Kidney tubule cell (primary cell): Measurements from ENCODE around the gene SPSB1.
A peak's percentile ranks its signal among the peaks of the same experiment; 100 is the strongest.

Experiments used
- DNase-seq: peaks from one replicate; pipeline ENCODE4 v3.0.0-alpha.2; 2018; ENCODE audit warnings: low spot score

The SPSB1 gene

GRCh38 chr1:9279172-9279840 lies 13.4 kb upstream of the SPSB1 start:
- DNase-seq, result no peak

DNA sequence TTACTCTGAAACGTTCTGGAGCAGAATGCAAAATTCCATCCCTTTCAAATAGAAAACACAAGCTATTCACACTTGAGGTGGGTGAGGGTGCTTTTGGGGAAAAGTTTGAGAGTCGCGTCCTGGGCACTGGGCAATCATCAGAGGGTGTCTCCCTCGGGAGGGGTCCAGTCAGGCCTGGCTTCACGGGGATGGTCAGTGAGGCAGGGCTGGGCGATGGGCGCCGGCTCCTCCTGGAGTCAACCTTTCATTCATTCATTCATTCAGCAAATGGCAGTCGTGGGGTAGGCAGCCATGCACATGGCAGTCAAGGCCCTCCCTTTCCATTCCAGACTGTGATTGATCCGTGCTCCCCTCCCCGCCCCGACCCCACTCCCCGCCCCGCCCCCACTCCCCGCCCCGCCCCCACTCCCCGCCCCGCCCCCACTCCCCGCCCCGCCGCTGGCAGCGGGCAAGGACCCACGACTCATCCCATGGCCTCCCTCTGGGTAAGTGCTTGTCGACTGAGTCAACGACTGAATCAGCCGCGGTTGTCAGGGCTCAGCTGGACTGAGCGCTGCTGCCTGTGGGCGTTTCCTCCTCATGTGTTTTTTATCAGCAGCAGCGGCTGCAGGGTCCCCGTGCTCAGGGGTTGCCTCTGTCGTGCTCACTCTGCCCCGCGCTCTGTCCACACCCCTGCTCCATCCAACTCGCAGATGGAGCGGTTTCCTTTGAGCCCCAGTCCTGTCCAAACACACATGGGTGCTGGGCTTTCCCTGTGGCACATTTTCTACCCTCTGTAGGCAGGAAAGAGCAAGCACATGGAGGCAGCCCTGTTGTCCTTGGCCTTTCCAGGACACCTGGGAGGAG lies 12.5 kb upstream of the SPSB1 start:
- peak; percentile 92 for DNase-seq

- no peak for DNase-seq
Measured at GRCh38 chr1:9281071-9281827, 11.4 kb upstream of the SPSB1 start.

DNA sequence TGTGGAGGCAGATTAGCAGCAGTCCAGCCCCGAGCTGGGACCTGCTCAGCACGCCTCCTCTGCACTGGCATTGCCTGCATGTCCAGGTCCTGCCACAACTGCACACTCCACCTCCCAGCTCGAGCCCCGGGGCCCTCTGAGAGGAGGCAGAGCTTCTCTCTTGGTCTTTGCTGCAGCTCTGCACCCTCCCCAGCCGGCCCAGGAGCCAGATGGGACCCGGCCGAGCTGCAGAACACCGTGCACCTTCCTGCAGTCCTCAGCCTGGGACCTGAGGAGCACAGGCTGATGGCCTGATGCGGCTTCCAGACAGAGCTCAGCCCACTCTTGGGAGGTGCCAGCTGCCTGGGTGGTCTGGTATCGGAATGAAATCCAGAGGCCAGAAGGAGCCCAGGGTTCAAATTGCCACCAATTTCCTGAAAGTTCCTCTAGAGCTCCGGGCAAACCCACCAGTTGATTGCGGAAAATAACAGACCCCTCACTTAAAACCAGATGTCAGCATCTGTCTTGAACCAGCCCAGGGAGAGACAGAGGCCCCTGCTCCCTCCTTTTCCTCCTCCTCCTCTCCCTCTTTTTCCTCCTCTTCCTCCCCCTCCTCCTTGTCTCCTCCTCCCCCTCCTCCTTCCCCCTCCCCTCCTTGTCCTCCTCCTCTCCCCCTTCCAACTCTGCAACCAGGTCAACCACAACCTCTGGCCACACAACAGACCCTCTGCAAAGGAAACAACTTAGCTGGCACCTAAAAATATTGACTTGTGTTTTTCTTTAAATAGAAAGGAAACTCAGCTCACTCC lies 10.6 kb upstream of the SPSB1 start:
- no peak for DNase-seq

GRCh38 chr1:9282696-9282955 lies 10.1 kb upstream of the SPSB1 start:
- no peak for DNase-seq

DNA sequence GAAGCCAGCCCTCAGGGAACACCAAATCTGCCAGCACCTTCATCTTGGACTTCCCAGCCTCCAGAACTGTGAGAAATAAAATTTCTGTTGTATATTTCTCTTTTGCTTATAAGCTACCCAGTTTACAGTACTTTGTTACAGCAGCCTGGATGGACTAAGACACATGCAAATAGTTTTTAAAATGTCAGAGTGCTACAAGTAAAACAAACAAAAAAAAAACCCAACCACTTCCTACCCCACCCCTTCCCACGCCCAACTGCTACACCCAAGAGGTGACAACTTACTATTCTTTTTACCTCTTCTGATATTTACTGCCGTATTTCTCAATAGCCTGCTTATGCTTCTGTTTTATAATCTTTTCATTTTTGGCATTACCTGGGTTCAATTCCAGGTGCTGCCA lies 8.6 kb upstream of the SPSB1 start:
- no peak for DNase-seq

- DNase-seq, result no peak
Measured at GRCh38 chr1:9286556-9286955, 6.1 kb upstream of the SPSB1 start.

GRCh38 chr1:9289090-9289534 lies 3.6 kb upstream of the SPSB1 start:
- peak; percentile 73 for DNase-seq

GRCh38 chr1:9289711-9290485 lies 2.8 kb upstream of the SPSB1 start:
- DNase-seq, result peak; percentile 86

DNA sequence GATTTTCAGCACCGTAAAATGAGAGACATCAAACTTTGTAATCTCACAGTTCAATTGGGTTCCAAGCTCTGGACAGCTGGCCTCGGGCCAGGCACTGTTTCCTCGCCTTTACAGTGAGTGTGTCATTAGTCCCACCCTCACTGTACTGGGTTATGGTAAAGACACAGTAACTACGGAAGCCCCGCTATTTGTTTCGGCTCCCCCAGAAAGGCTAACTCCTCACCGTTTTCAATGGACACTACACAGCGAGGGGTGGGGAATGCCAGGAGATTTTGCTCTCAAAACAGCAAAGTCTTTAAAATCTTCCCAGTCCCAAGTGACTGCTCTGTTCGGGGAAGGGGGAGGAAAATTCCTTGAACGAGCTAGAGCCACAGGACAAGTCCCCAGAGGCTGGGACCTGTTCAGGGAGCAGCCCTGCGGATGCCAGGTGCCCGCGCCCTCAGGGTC lies 757 bp upstream of the SPSB1 start:
- peak; percentile 39 for DNase-seq

GRCh38 chr1:9293241-9293532 lies 493 bp downstream of the SPSB1 start:
- DNase-seq, result no peak

DNA sequence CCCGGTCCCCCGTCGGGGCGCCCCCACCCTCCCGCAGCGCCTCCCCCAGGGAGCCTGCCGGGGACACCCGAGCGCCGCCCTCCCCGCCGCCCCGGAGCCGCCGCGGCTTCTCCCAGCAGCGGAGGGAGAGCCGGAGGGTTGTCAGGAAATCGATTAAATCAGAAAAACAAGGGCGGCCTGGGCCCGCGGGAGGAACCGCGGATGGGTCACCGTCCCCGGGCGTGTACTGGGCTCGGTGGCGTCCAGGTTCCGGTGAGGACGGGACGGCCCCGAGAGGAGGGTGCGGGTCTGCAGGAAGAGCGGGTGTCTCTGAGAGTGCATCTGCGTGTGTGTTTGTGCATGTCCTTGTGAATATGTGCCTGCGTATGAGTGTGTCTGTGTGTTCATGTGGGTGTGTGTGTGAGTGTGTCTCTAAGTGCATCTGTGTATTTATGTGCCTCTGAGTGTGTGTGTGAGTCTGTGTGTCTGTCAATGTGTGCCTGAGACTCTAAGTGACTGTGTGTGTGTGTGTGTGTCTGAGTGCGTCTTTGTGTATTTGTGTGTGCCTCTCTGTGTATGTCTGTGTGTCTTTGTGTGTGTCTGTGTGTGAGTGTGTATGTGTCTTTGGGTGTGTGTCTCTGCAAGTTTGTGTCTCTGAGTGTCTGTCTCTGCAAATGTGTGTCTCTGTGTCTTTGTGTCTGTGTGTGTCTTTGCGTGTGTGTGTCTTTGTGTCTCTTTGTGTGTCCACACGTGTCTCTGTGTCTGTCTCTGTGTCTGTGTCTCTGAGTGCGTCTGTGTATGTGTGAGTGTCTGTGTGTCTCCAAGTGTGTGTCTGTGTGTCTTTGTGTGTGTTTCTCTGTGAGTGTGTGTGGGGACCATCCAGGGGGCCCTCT lies 1.1 kb downstream of the SPSB1 start:
- DNase-seq, result peak; percentile 46

- peak; percentile 93 for DNase-seq
Measured at GRCh38 chr1:9294405-9294773, 1.7 kb downstream of the SPSB1 start.

DNA sequence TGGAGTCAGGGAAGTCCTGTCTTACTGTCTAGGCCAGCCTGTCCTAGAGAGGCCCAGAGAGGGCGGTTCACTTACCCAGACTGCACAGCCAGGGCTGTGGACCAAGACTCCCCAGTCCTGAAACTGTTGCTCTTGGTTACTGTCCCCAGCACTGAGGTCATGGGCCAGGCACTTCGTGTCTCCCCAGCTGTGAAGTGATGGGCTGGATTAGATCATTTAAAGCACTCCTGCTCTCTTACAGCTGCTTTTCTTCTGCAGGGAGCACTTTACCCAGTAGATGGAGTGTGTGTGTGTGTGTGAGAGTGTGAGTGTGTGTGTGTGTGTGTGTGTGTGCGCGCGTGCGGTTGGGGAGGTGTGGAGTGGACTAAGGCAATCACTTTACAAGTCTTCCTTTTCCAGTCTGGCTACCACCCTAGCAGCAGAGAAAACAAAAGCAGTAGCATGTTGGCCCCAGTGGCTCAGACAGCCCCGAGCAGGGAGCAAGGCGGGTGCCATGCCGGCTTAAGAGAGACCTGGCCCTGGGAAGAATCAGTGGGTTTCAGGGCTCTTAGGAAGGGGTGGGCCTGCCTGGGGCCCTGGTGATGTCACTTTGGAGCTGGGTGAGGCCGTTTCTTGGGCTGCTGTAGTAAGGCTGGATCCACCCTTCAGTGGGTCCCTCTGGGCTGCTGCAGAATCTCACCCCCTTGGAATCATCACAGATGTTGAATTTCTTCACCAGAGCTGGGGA lies 2.4 kb downstream of the SPSB1 start:
- peak; percentile 91 for DNase-seq

- DNase-seq, result no peak
Measured at GRCh38 chr1:9295884-9296283, 3.2 kb downstream of the SPSB1 start.

DNA sequence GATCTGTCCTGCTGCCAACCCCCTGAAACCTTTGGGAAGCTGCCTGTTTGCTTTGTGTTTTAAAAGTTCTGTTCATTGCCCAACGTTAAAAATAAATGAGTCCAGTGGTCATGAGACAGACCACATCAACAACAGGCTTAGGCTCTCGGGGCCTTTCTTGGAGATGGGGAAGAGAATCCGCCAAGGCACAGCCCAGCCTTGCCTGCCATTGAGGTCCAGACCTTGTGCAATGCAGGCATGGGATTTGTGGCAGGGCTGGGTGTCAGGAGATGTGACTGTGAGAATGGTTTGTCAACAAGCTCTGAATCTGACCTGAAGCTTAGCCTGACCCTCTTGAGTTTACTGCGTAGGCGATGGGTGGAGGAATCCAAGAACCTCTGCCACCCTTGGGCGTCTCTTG lies 4.2 kb downstream of the SPSB1 start:
- no peak for DNase-seq

DNA sequence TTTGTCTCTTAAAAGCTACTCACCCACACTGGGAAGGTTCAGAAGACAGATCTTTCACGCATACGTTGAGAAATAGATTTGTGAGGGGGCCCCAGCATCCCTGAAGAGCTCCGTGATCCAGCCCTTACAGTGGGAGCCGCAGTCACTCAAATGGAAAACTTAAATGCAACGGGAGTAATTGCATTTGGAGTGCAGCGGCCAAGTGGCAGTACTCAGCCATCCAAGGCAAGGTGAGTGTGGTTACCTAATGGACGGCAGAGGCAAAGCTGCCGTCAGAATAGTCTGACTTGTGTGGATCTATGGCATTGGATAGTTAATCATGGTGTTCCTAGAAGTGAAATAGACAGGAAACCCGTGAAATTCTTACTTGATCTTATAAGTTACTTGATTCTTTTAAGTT lies 5.1 kb downstream of the SPSB1 start:
- peak; percentile 37 for DNase-seq

GRCh38 chr1:9298282-9298681 lies 5.6 kb downstream of the SPSB1 start:
- no peak for DNase-seq

- peak; percentile 80 for DNase-seq
Measured at GRCh38 chr1:9299571-9300541, 7.2 kb downstream of the SPSB1 start.
